WERI-Rb-1 (cell line): ENCODE measurements around the gene COL27A1.

Experiments
- DNase-seq: peaks from one replicate; pipeline ENCODE4 v3.0.0-alpha.2; 2020
- H3K27ac ChIP-seq: fragments of 250-450 bp; sonication (Bioruptor Pico); 2 replicates; pipeline ENCODE4 v1.5.1; 2020; ENCODE audit warnings: mild to moderate bottlenecking, moderate library complexity
- H3K27me3 ChIP-seq: fragments of 250-450 bp; sonication (Bioruptor Pico); 2 replicates; pipeline ENCODE4 v1.5.1; 2021; ENCODE audit warnings: mild to moderate bottlenecking, low read depth, moderate library complexity; ENCODE audit not compliant: insufficient read depth, severe bottlenecking
- H3K36me3 ChIP-seq: fragments of 250-450 bp; sonication (Bioruptor Pico); 2 replicates; pipeline ENCODE4 v1.5.1; 2020; ENCODE audit warnings: mild to moderate bottlenecking, moderate library complexity
- H3K4me3 ChIP-seq: 2 replicates; pipeline ENCODE4 v1.5.1; 2011; ENCODE audit warnings: low read depth, mild to moderate bottlenecking, control low read depth, low read length
- H3K9me3 ChIP-seq: fragments of 250-450 bp; sonication (Bioruptor Pico); 2 replicates; pipeline ENCODE4 v1.5.1; 2021; ENCODE audit warnings: mild to moderate bottlenecking, moderate library complexity; ENCODE audit not compliant: severe bottlenecking
- CTCF ChIP-seq: IDR thresholded peaks from 2 replicates; pipeline ENCODE4 v1.5.1; 2011; ENCODE audit warnings: low read depth, mild to moderate bottlenecking, control low read depth, inconsistent platforms, low read length

COL27A1 gene

GRCh38 chr9:114281473-114282103 is 126.3 kb downstream of the COL27A1 start:
- no peaks in the 10 kb centered on the region for H3K27me3 ChIP-seq
- DNase-seq: peak; percentile 4

GRCh38 chr9:114282104-114282485 is 126.8 kb downstream of the COL27A1 start:
- DNase-seq: peak; percentile 10
- no peak for TF ChIP-seq CTCF
- Histone ChIP-seq H3K4me3 (no peak overlapping the region), H3K27ac (no peak overlapping the region), H3K27me3 (no peaks in the 10 kb centered on the region), H3K36me3 (peaks cover 46% of the 10 kb centered on the region), H3K9me3 (no peaks in the 10 kb centered on the region)

More at GRCh38 chr9:114281473-114282103, 126.3 kb downstream of the COL27A1 start:
- TF ChIP-seq CTCF: no peak
- Histone ChIP-seq H3K4me3 (no peak overlapping the region), H3K27ac (no peak overlapping the region), H3K9me3 (no peaks in the 10 kb centered on the region), H3K36me3 (peaks cover 51% of the 10 kb centered on the region)

GRCh38 chr9:114282507-114282906 is 127.2 kb downstream of the COL27A1 start:
- Histone ChIP-seq H3K27me3 (no peaks in the 10 kb centered on the region), H3K9me3 (no peaks in the 10 kb centered on the region), H3K27ac (no peak overlapping the region), H3K36me3 (peaks cover 44% of the 10 kb centered on the region), H3K4me3 (no peak overlapping the region)
- no peak for TF ChIP-seq CTCF
- DNase-seq: peak; percentile 15

- no peaks in the 10 kb centered on the region for H3K27me3 ChIP-seq
- H3K36me3 ChIP-seq: peaks cover 44% of the 10 kb centered on the region
- no peak overlapping the region for H3K4me3 ChIP-seq
- no peaks in the 10 kb centered on the region for H3K9me3 ChIP-seq
- DNase-seq: peak; percentile 5
- H3K27ac ChIP-seq: no peak overlapping the region
- TF ChIP-seq CTCF: no peak
Measured at GRCh38 chr9:114282926-114283325, 127.6 kb downstream of the COL27A1 start.

- Histone ChIP-seq H3K27ac (no peak overlapping the region), H3K27me3 (no peaks in the 10 kb centered on the region), H3K4me3 (no peak overlapping the region), H3K36me3 (peaks cover 44% of the 10 kb centered on the region), H3K9me3 (no peaks in the 10 kb centered on the region)
- DNase-seq: peak; percentile 6
- no peak for TF ChIP-seq CTCF
Measured at GRCh38 chr9:114283551-114284111, 128.3 kb downstream of the COL27A1 start.
